GM12801 (cell line): ENCODE measurements around the gene FAM83G.

Source experiments
- CTCF ChIP-seq: IDR thresholded peaks from one replicate; pipeline ENCODE4 v1.5.1; 2011; ENCODE audit warnings: control low read depth; ENCODE audit not compliant: insufficient read length; ENCODE audit errors: extremely low read depth

The FAM83G gene

GRCh38 chr17:19010729-19011505, 6.4 kb upstream of the FAM83G start:
- no peak for TF ChIP-seq CTCF

GRCh38 chr17:19009970-19010369, 5.4 kb upstream of the FAM83G start:
- TF ChIP-seq CTCF, result no peak

GRCh38 chr17:19006698-19007097, 2.1 kb upstream of the FAM83G start:
- no peak for TF ChIP-seq CTCF

- TF ChIP-seq CTCF, result no peak
Measured at GRCh38 chr17:19005789-19006430, 1.3 kb upstream of the FAM83G start.

GRCh38 chr17:19005137-19005773, 691 bp upstream of the FAM83G start:
- TF ChIP-seq CTCF, result no peak

GRCh38 chr17:19003543-19004420, 782 bp downstream of the FAM83G start:
- no peak for TF ChIP-seq CTCF
